T-helper 1 cell treated with Interleukin-12 subunit alpha and Interleukin-12 subunit beta and Interleukin-4 antibody, amounts not matched to agents 30 μg/mL and 1 μg/mL, for 36 hours (primary cell): ENCODE results near the gene ABHD14A.
A peak's percentile ranks its signal among the peaks of the same experiment; 100 is the strongest.

ENCODE experiments used
- H3K27ac Mint-ChIP-seq: one replicate; pipeline ENCODE4 v1.8.0; 2021; ENCODE audit warnings: mild to moderate bottlenecking, mixed read lengths
- H3K27me3 Mint-ChIP-seq: one replicate; pipeline ENCODE4 v1.8.0; 2021; ENCODE audit warnings: low read depth, mixed read lengths
- H3K36me3 Mint-ChIP-seq: one replicate; pipeline ENCODE4 v1.8.0; 2021; ENCODE audit warnings: low read depth, mixed read lengths
- H3K4me1 Mint-ChIP-seq: one replicate; pipeline ENCODE4 v1.8.0; 2021; ENCODE audit warnings: low read depth, mixed read lengths
- H3K4me3 Mint-ChIP-seq: one replicate; pipeline ENCODE4 v1.8.0; 2021; ENCODE audit warnings: mild to moderate bottlenecking, moderate library complexity, mixed read lengths
- H3K9me3 Mint-ChIP-seq: one replicate; pipeline ENCODE4 v1.8.0; 2021; ENCODE audit warnings: mixed read lengths

The ABHD14A gene

GRCh38 chr3:51999846-52000245 is 25.0 kb downstream of the ABHD14A start:
- Mint-ChIP-seq H3K9me3 (no peaks in the 10 kb centered on the region), H3K27me3 (peaks cover 17% of the 10 kb centered on the region), H3K27ac (peak overlapping the region; percentile 26), H3K4me3 (no peak overlapping the region), H3K4me1 (peaks cover 17% of the 10 kb centered on the region), H3K36me3 (peaks cover 8% of the 10 kb centered on the region)

- Mint-ChIP-seq H3K36me3 (no peaks in the 10 kb centered on the region), H3K27ac (no peak overlapping the region)
Measured at GRCh38 chr3:52001443-52001974, 26.6 kb downstream of the ABHD14A start.

GRCh38 chr3:52002748-52003147 is 27.9 kb downstream of the ABHD14A start:
- Mint-ChIP-seq H3K27ac (no peak overlapping the region), H3K36me3 (no peaks in the 10 kb centered on the region), H3K4me3 (no peak overlapping the region), H3K27me3 (peaks cover 16% of the 10 kb centered on the region), H3K9me3 (no peaks in the 10 kb centered on the region), H3K4me1 (peaks cover 19% of the 10 kb centered on the region)

More at GRCh38 chr3:52001443-52001974, 26.6 kb downstream of the ABHD14A start:
- H3K9me3 Mint-ChIP-seq = no peaks in the 10 kb centered on the region
- no peak overlapping the region for H3K4me3 Mint-ChIP-seq
- peaks cover 22% of the 10 kb centered on the region for H3K4me1 Mint-ChIP-seq
- peaks cover 17% of the 10 kb centered on the region for H3K27me3 Mint-ChIP-seq

- Mint-ChIP-seq H3K27ac (no peak overlapping the region), H3K9me3 (no peaks in the 10 kb centered on the region), H3K36me3 (no peaks in the 10 kb centered on the region), H3K4me3 (no peak overlapping the region), H3K4me1 (peaks cover 19% of the 10 kb centered on the region), H3K27me3 (peaks cover 11% of the 10 kb centered on the region)
Measured at GRCh38 chr3:52004163-52004787, 29.4 kb downstream of the ABHD14A start.

GRCh38 chr3:52004906-52005395 is 30.1 kb downstream of the ABHD14A start:
- Mint-ChIP-seq H3K4me3 (no peak overlapping the region), H3K4me1 (peaks cover 19% of the 10 kb centered on the region), H3K9me3 (no peaks in the 10 kb centered on the region), H3K27me3 (peaks cover 5% of the 10 kb centered on the region), H3K36me3 (no peaks in the 10 kb centered on the region), H3K27ac (no peak overlapping the region)

GRCh38 chr3:52005571-52005986 is 30.7 kb downstream of the ABHD14A start:
- Mint-ChIP-seq H3K36me3 (no peaks in the 10 kb centered on the region), H3K27ac (no peak overlapping the region), H3K27me3 (no peaks in the 10 kb centered on the region), H3K4me3 (no peak overlapping the region), H3K9me3 (no peaks in the 10 kb centered on the region), H3K4me1 (peaks cover 18% of the 10 kb centered on the region)

- H3K27me3 Mint-ChIP-seq = no peaks in the 10 kb centered on the region
- no peak overlapping the region for H3K27ac Mint-ChIP-seq
- no peaks in the 10 kb centered on the region for H3K36me3 Mint-ChIP-seq
- peaks cover 18% of the 10 kb centered on the region for H3K4me1 Mint-ChIP-seq
- no peaks in the 10 kb centered on the region for H3K9me3 Mint-ChIP-seq
- no peak overlapping the region for H3K4me3 Mint-ChIP-seq
Measured at GRCh38 chr3:52006017-52006819, 31.4 kb downstream of the ABHD14A start.

GRCh38 chr3:52006820-52007133 is 31.9 kb downstream of the ABHD14A start:
- H3K27me3 Mint-ChIP-seq = no peaks in the 10 kb centered on the region
- H3K4me1 Mint-ChIP-seq = peaks cover 13% of the 10 kb centered on the region
- H3K36me3 Mint-ChIP-seq = no peaks in the 10 kb centered on the region
- H3K9me3 Mint-ChIP-seq = no peaks in the 10 kb centered on the region
- no peak overlapping the region for H3K27ac Mint-ChIP-seq
- no peak overlapping the region for H3K4me3 Mint-ChIP-seq

GRCh38 chr3:52007291-52007690 is 32.4 kb downstream of the ABHD14A start:
- Mint-ChIP-seq H3K4me1 (peaks cover 10% of the 10 kb centered on the region), H3K9me3 (no peaks in the 10 kb centered on the region), H3K27me3 (no peaks in the 10 kb centered on the region), H3K4me3 (no peak overlapping the region), H3K36me3 (no peaks in the 10 kb centered on the region), H3K27ac (no peak overlapping the region)

GRCh38 chr3:52010431-52010830 is 35.6 kb downstream of the ABHD14A start:
- H3K27ac Mint-ChIP-seq = no peak overlapping the region
- no peak overlapping the region for H3K4me3 Mint-ChIP-seq
- H3K36me3 Mint-ChIP-seq = no peaks in the 10 kb centered on the region
- H3K9me3 Mint-ChIP-seq = no peaks in the 10 kb centered on the region
- H3K27me3 Mint-ChIP-seq = no peaks in the 10 kb centered on the region
- peaks cover 8% of the 10 kb centered on the region for H3K4me1 Mint-ChIP-seq

- Mint-ChIP-seq H3K4me1 (no peaks in the 10 kb centered on the region), H3K4me3 (no peak overlapping the region), H3K36me3 (no peaks in the 10 kb centered on the region), H3K9me3 (no peaks in the 10 kb centered on the region), H3K27ac (no peak overlapping the region), H3K27me3 (no peaks in the 10 kb centered on the region)
Measured at GRCh38 chr3:52012699-52013098, 37.8 kb downstream of the ABHD14A start.

GRCh38 chr3:52013802-52014598 is 39.1 kb downstream of the ABHD14A start:
- Mint-ChIP-seq H3K27me3 (no peaks in the 10 kb centered on the region), H3K4me3 (no peak overlapping the region), H3K36me3 (no peaks in the 10 kb centered on the region), H3K4me1 (no peaks in the 10 kb centered on the region), H3K27ac (no peak overlapping the region), H3K9me3 (no peaks in the 10 kb centered on the region)

GRCh38 chr3:52014613-52015012 is 39.7 kb downstream of the ABHD14A start:
- no peaks in the 10 kb centered on the region for H3K36me3 Mint-ChIP-seq
- H3K4me1 Mint-ChIP-seq = no peaks in the 10 kb centered on the region
- no peak overlapping the region for H3K4me3 Mint-ChIP-seq
- H3K27ac Mint-ChIP-seq = no peak overlapping the region
- no peaks in the 10 kb centered on the region for H3K9me3 Mint-ChIP-seq
- H3K27me3 Mint-ChIP-seq = no peaks in the 10 kb centered on the region

GRCh38 chr3:52015438-52016228 is 40.8 kb downstream of the ABHD14A start:
- Mint-ChIP-seq H3K27me3 (no peaks in the 10 kb centered on the region), H3K9me3 (no peaks in the 10 kb centered on the region)

More at GRCh38 chr3:52015438-52016228, 40.8 kb downstream of the ABHD14A start:
- no peaks in the 10 kb centered on the region for H3K36me3 Mint-ChIP-seq
- no peak overlapping the region for H3K27ac Mint-ChIP-seq
- no peaks in the 10 kb centered on the region for H3K4me1 Mint-ChIP-seq
- H3K4me3 Mint-ChIP-seq = no peak overlapping the region
